Osteocyte (in vitro differentiated cells): ENCODE measurements around the gene GPN3. TPM values are rescaled to one million over a fixed set of nuclear protein-coding genes. Genes with fewer than 3 reads are reported as not detected.
"Not testable (repeated sequence)": the region's sequence is repeated elsewhere in the genome, so short reads cannot be mapped to it uniquely, and the experiment has no call there.

Source experiments
- DNase-seq: peaks from one replicate; pipeline ENCODE4 v3.0.0; 2021; ENCODE audit warnings: mixed read lengths; ENCODE audit not compliant: unreplicated experiment; ENCODE audit errors: extremely low spot score
- H3K27ac Mint-ChIP-seq: one replicate; pipeline ENCODE4 v1.8.0; 2021; ENCODE audit warnings: mild to moderate bottlenecking, mixed read lengths; ENCODE audit not compliant: unreplicated experiment
- H3K27me3 Mint-ChIP-seq: one replicate; pipeline ENCODE4 v1.8.0; 2021; ENCODE audit warnings: mixed read lengths; ENCODE audit not compliant: unreplicated experiment
- H3K36me3 Mint-ChIP-seq: one replicate; pipeline ENCODE4 v1.8.0; 2021; ENCODE audit warnings: mixed read lengths; ENCODE audit not compliant: unreplicated experiment
- H3K4me1 Mint-ChIP-seq: one replicate; pipeline ENCODE4 v1.8.0; 2021; ENCODE audit warnings: mixed read lengths; ENCODE audit not compliant: unreplicated experiment
- H3K4me3 Mint-ChIP-seq: one replicate; pipeline ENCODE4 v1.8.0; 2021; ENCODE audit warnings: mild to moderate bottlenecking, moderate library complexity, mixed read lengths; ENCODE audit not compliant: unreplicated experiment
- H3K9me3 Mint-ChIP-seq: one replicate; pipeline ENCODE4 v1.8.0; 2021; ENCODE audit warnings: mixed read lengths; ENCODE audit not compliant: unreplicated experiment
- total RNA-seq: library from RNA; stranded (reverse); gene quantifications from 2 replicates; pipeline ENCODE4 v1.2.1, GENCODE V29; 2021
- TF ChIP-seq, protein P1 (sequence below): fragments of 200-600 bp; sonication (generic); IDR thresholded peaks from 2 replicates; pipeline ENCODE4 v1.5.0; 2021; ENCODE audit warnings: antibody characterized with exemption, mild to moderate bottlenecking, moderate library complexity

GPN3 gene
- total RNA-seq, 1 donor from 2014 or later, result 16.4 TPM

DNA sequence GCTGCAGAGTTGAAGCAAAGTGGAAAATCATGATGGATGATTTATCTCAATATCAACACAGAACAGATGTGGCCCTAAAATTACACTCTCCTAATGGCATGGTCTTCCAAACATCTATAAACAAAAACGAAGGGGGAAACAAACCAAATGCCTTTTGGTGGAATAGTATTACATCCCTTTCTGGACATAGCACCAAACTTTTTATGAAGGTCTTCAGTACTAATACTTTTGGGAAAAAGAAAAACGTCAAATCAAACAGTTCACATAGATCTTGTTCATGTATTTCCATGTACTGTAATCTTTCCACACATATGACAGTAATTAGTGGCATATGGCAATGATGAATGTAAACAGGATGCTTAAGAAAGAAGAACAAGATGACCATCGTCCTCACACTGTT, 41.7 kb downstream of the GPN3 start:
- TF ChIP-seq, protein P1, sequence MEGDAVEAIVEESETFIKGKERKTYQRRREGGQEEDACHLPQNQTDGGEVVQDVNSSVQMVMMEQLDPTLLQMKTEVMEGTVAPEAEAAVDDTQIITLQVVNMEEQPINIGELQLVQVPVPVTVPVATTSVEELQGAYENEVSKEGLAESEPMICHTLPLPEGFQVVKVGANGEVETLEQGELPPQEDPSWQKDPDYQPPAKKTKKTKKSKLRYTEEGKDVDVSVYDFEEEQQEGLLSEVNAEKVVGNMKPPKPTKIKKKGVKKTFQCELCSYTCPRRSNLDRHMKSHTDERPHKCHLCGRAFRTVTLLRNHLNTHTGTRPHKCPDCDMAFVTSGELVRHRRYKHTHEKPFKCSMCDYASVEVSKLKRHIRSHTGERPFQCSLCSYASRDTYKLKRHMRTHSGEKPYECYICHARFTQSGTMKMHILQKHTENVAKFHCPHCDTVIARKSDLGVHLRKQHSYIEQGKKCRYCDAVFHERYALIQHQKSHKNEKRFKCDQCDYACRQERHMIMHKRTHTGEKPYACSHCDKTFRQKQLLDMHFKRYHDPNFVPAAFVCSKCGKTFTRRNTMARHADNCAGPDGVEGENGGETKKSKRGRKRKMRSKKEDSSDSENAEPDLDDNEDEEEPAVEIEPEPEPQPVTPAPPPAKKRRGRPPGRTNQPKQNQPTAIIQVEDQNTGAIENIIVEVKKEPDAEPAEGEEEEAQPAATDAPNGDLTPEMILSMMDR, result no peak
- no peak overlapping the region for H3K27ac Mint-ChIP-seq
- H3K27me3 Mint-ChIP-seq, result no peaks in the 10 kb centered on the region
- no peaks in the 10 kb centered on the region for H3K9me3 Mint-ChIP-seq
- DNase-seq, result no peak
- H3K4me1 Mint-ChIP-seq, result peaks cover 6% of the 10 kb centered on the region
- H3K4me3 Mint-ChIP-seq, result no peak overlapping the region
- H3K36me3 Mint-ChIP-seq, result no peaks in the 10 kb centered on the region

DNA sequence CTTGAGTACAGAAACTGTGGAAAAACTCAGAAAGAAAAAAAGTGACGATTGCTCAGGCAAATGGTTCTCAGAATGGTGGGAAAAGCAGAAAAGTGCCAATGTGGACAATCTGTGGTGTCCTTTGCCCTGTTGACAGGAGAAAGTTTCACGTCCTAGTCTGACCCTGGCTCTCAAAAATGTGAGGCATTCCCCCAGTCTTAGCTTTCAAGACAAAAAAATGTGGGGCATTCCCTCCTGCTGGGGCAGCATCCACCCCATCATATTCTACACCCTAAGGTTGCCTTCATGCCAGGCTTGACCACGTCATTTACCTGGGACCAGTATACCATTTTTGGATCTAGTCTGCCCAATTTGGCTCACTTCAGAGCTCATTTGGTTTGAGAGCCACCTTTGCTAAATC, 43.8 kb downstream of the GPN3 start:
- TF ChIP-seq, protein P1, result no peak
- no peak for DNase-seq
- Mint-ChIP-seq H3K9me3 (no peaks in the 10 kb centered on the region), H3K4me3 (no peak overlapping the region), H3K27ac (no peak overlapping the region), H3K27me3 (no peaks in the 10 kb centered on the region), H3K36me3 (no peaks in the 10 kb centered on the region), H3K4me1 (peaks cover 4% of the 10 kb centered on the region)

DNA sequence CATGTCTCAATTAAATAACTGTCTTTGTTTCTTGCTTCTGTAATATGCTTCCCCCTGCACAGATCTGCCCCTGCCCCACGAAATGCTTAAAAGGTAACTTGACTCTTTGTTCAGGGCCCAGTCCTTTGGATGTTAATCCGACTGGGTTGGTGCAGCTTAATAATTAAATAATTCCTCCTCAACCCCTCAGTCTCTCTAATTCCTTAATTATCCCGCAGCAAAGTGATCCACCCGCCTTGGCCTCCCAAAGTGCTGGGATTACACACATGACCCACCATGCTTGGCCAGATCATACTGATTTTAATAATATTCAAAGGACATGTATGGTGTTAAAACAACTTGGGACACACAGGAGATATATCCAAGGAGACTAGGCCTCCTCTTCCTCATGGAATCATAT, 46.4 kb downstream of the GPN3 start:
- H3K9me3 Mint-ChIP-seq, result no peaks in the 10 kb centered on the region
- TF ChIP-seq, protein P1, result no peak
- peaks cover 4% of the 10 kb centered on the region for H3K4me1 Mint-ChIP-seq
- no peak overlapping the region for H3K4me3 Mint-ChIP-seq
- no peaks in the 10 kb centered on the region for H3K36me3 Mint-ChIP-seq
- DNase-seq, result no peak
- H3K27me3 Mint-ChIP-seq, result peaks cover 9% of the 10 kb centered on the region
- no peak overlapping the region for H3K27ac Mint-ChIP-seq

DNA sequence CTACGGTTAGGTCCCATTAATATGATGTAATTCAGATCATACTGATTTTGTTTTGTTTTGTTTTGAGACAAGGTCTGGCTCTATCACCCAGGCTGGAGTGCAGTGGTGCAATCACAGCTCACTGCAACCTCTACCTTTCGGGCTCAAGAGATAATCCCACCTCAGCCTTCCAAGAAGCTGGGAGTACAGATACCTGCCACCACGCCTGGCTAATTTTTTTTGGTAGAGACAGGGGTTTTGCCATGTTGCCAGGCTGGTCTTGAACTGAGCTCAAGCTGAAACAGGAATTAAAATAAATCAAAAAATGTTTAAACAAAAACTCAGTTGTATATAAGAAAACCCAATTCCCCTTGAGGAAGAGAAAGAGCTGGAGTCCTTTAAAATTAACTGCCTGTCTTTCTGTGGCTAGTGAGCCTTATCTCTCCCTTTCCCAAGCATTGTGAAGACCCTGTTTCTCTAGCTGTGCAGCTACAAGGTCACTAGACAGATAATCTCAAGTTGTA, 46.8 kb downstream of the GPN3 start:
- Mint-ChIP-seq H3K9me3 (no peaks in the 10 kb centered on the region), H3K36me3 (no peaks in the 10 kb centered on the region), H3K27ac (no peak overlapping the region), H3K4me3 (no peak overlapping the region), H3K27me3 (peaks cover 9% of the 10 kb centered on the region), H3K4me1 (peaks cover 4% of the 10 kb centered on the region)
- TF ChIP-seq, protein P1, result no peak
- DNase-seq, result no peak

DNA sequence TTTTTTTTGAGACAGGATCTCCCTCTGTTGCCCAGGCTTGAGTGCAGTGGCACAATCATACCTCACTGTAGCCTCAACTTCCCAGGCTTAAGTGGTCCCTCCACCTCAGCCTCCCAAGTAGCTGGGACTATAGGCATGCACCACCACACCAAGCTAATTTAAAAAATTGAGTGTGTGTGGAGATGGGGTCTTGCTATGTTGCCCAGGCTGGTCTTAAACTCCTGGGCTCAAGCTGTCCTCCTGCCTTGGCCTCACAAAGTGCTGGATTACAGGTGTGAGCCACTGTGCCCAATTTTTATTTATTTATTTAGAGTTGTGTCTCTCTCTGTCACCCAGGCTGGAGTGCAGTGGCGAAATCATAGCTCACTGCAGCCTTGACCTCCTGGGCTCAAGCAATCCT, 47.4 kb downstream of the GPN3 start:
- not testable (repeated sequence) for H3K36me3 Mint-ChIP-seq, DNase-seq, H3K9me3 Mint-ChIP-seq, H3K4me1 Mint-ChIP-seq, H3K27ac Mint-ChIP-seq, H3K27me3 Mint-ChIP-seq, H3K4me3 Mint-ChIP-seq

DNA sequence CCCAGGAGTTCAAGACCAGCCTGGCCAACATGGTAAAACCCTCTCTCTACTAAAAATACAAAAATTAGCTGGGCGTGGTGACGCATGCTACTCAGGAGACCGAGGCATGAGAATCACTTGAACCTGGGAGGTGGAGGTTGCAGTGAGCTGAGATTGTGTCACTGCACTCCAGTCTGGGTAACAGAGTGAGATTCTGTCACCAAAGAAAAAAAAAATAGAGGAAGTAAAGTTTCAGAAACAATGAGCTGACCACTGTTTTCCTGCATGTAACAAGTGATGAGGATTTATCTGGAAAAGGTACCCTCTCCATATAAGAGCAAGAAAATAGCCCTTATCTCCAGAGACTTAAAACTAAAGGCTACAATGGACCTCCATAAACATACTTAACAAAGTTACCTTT, 50.9 kb downstream of the GPN3 start:
- not testable (repeated sequence) for DNase-seq, H3K4me3 Mint-ChIP-seq, H3K36me3 Mint-ChIP-seq, H3K4me1 Mint-ChIP-seq, H3K27ac Mint-ChIP-seq, H3K9me3 Mint-ChIP-seq
- peaks cover 14% of the 10 kb centered on the region for H3K27me3 Mint-ChIP-seq

DNA sequence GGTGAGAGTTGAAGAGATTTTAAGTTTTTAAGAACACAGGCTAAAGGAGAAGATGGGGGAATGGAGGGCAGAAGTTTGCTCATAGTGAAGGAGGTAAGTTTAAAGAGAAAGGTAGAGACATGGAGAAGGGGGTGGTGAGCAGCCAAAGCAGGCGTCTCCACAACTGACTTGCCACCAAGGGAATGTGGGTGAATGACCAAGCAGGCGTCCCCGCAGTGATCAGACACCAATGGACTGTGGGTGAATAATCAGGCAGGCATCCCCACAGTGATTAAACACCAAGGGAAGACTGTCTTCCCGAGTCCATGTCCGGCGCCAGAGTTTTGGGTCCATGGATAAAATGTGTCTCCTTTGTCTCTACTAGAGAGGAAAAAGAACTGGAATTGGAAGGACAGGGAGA, 58.0 kb downstream of the GPN3 start:
- H3K9me3 Mint-ChIP-seq, H3K36me3 Mint-ChIP-seq, DNase-seq, H3K27ac Mint-ChIP-seq, H3K4me1 Mint-ChIP-seq, H3K4me3 Mint-ChIP-seq: not testable (repeated sequence)
- peaks cover 19% of the 10 kb centered on the region for H3K27me3 Mint-ChIP-seq

DNA sequence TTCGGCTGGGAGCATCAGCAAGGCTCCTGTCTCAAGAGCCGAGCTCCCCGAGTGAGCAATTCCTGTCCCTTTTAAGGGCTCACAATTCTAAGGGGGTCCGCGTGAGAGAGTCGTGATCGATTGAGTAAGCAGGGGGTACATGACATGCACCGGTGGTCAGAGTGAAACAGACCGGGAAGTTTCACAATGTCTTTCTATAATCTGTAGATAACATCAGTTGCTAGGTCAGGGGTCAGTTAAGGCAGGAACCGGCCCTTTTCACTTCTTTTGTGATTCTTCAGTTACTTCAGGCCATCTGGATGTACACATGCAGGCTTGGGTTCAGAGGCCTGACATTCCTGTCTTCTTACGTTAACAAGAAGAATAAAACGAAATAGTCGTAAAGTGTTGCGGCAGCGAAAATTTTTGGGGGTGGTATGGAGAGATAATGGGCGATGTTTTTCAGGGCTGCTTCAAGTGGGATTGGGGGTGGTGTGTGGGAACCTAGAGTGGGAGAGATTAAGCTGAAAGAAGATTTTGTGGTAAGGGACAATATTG, 62.9 kb downstream of the GPN3 start:
- not testable (repeated sequence) for H3K4me3 Mint-ChIP-seq, DNase-seq, H3K9me3 Mint-ChIP-seq, H3K27ac Mint-ChIP-seq, H3K27me3 Mint-ChIP-seq
- peaks cover 20% of the 10 kb centered on the region for H3K4me1 Mint-ChIP-seq
- H3K36me3 Mint-ChIP-seq, result peaks cover 12% of the 10 kb centered on the region
